Measurements from ENCODE around the gene CARMIL3.

The CARMIL3 gene

GRCh38 chr14:24053548-24054323, 1.9 kb downstream of the CARMIL3 start:
- no peak for TF ChIP-seq CTCF (conservative IDR thresholded peaks at IDR 0.05; ENCODE audit: low read depth, low read length)
- no peak overlapping the region for H3K4me3 ChIP-seq (ENCODE audit: low read depth, low read length)
- DNase-seq (ENCODE audit: low read depth), result no peak

- H3K4me3 ChIP-seq (ENCODE audit: low read depth, low read length), result no peak overlapping the region
- TF ChIP-seq CTCF (conservative IDR thresholded peaks at IDR 0.05; ENCODE audit: low read depth, low read length), result no peak
- DNase-seq (ENCODE audit: low read depth), result no peak
Observed at GRCh38 chr14:24054324-24054641, 2.5 kb downstream of the CARMIL3 start.

- no peak overlapping the region for H3K4me3 ChIP-seq (ENCODE audit: low read depth, low read length)
- no peak for TF ChIP-seq CTCF (conservative IDR thresholded peaks at IDR 0.05; ENCODE audit: low read depth, low read length)
- no peak for DNase-seq (ENCODE audit: low read depth)
Observed at GRCh38 chr14:24054646-24055045, 2.8 kb downstream of the CARMIL3 start.

GRCh38 chr14:24055971-24056799, 4.4 kb downstream of the CARMIL3 start:
- DNase-seq (ENCODE audit: low read depth), result no peak
- no peak for TF ChIP-seq CTCF (conservative IDR thresholded peaks at IDR 0.05; ENCODE audit: low read depth, low read length)
- no peak overlapping the region for H3K4me3 ChIP-seq (ENCODE audit: low read depth, low read length)

- H3K4me3 ChIP-seq (ENCODE audit: low read depth, low read length), result no peak overlapping the region
- TF ChIP-seq CTCF (conservative IDR thresholded peaks at IDR 0.05; ENCODE audit: low read depth, low read length), result no peak
- DNase-seq (ENCODE audit: low read depth), result no peak
Observed at GRCh38 chr14:24056800-24057184, 5.0 kb downstream of the CARMIL3 start.

GRCh38 chr14:24057271-24057670, 5.5 kb downstream of the CARMIL3 start:
- DNase-seq (ENCODE audit: low read depth), result no peak
- TF ChIP-seq CTCF (conservative IDR thresholded peaks at IDR 0.05; ENCODE audit: low read depth, low read length), result no peak
- no peak overlapping the region for H3K4me3 ChIP-seq (ENCODE audit: low read depth, low read length)

Data from choroid plexus epithelial cell (primary cell).